HG02678 (cell line): ENCODE results near the gene ME3.
"Not testable (repeated sequence)": the region's sequence is repeated elsewhere in the genome, so short reads cannot be mapped to it uniquely, and the experiment has no call there.

Experiments
- ATAC-seq: cut with Tn5 transposase; IDR thresholded peaks from one replicate; pipeline ENCODE4 v1.9.1; 2021; ENCODE audit warnings: mild to moderate bottlenecking, moderate library complexity; ENCODE audit not compliant: unreplicated experiment

Gene ME3

DNA sequence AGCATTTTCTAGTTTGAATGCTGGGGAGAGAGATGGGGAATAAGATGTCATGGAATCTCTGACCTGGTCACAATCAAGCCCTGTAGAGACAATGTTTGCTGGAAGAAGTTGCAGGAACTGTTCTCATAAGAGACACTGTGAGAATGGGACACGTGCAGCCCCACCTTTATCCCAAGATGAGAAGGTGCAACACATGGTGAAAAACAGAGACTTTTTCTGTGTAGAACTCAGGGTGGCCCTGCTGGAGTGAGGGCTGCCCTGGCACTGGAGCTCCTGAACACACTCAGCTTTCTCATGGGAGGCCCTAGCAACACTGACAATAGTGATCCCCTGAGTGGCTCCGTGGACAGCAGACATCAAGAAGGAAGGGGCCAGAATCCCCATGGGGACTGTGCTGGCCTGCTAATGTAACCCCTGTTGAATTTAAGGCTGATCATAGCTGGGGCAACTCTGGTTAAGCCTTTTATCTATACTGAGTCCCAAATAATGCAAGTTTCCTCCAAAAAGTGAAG lies 106.6 kb downstream of the ME3 start:
- ATAC-seq, result no peak

DNA sequence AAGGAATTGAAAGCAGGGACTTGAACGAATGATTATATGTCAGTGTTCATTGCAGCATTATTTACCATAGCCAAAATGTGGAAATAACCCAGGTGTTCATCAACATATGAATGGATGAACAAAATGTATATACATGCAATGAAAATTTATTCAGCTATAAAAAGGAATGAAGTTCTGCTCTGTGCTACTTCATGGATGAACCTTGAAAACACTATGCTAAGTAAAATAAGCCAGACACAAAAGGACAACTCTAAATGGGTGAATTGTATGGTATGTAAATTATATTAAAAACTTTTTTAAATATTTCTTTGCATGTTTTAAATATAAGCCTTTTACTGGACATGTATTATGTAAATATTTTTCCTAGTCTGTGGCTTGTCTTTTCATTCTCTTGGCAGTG lies 107.0 kb downstream of the ME3 start:
- no peak for ATAC-seq

DNA sequence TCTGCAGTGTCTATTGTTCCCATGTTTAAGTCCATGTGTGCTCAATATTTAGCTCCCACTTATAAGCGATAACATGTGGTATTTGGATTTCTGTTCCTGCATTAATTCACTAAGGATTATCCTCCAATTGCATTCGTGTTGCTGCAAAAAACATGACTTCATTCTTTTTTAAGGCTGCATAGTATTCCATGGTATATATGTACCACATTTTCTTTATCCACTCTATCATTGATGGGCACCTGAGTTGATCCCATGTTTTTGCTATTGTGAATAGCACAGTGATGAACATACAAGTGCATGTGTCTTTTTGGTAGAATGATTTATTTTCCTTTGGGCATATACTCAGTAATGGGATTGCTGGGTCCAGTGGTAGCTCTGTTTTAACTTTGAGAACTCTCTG lies 109.6 kb downstream of the ME3 start:
- ATAC-seq, result not testable (repeated sequence)

DNA sequence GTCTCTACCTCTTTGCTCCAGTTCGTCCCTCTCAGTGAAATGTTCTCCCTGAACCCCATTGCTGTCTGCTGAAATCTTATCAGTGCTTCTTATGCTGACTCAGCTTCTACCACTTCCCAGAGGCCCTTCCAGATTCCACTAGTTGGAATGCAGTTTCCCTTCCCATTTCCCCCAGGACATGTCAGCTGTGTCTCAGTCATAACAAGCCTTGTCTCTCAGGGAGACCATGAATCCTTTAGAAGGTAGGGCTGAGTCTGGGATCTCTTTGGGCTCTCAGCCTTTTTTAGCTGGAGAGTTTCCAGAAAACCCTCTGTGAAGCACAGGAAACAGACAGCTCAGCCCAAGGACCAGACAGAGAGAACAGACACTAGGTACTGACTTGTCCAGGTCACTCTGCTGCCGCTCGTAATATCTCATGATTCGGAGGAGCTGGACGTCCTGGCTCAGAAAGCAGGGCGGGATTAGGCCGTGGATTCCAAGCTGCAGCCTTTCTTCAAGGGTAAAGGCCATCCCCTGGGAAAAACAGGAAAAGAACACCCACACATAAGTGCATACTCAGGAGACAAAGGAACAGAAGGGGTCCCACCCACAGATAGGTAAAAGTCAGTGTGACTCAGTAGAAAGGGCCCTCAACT lies 113.0 kb downstream of the ME3 start:
- ATAC-seq, result no peak

DNA sequence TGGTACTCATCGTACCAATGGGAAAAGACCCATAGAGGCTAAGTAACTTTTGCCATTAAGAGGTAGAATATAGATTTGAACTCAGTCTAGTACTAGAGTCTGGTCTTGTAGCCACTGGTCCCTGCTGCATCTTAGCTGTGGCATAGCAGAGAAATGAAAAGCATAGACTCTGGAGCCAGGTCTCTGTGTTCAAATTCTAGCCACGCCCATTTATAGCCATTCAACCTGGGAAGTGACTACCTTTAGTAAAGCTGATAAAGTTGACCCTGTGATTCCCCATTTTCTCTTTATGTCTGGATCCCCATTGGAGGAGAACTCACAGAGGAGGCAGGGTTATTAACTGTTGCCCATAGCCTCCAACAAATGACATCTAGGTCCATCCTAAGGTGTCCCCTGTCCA lies 113.6 kb downstream of the ME3 start:
- ATAC-seq, result no peak

DNA sequence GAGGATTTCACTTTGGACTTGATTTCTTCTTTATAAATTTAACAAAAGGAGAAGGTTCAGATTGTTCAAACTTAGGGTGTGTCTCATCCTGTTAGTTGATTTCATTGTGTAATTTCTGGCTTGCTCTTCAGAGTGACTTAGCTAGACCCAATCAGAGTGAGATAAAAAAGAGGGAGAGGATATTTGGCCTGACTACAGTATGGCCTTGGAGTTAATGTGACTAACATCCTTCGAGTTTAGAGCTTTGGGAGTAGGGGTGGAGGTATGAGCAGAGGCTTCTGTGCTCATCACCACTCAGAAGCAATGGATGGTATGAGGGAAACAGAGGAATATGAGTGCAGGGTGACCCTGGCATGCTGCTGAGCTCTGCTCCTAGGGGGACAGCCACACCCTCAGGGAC lies 114.2 kb downstream of the ME3 start:
- no peak for ATAC-seq

DNA sequence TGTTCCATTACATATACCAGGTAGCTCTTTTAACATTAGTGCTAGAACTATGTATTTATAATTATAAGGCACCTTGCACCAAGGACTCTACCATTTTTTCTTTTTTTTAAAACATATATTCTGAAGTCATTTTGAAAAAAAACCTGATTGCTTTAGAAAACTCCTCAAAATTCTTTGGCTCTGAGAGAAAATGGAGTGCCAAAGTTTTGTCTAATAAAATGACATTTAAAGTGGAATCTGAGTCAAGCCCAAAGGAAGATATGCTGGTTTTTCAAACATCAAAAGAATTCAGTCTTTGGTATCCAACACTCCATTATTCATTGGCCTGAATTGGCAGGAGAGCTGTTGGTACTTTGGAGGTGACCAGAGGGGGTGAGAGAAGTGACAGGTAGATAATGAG lies 116.5 kb downstream of the ME3 start:
- ATAC-seq, result no peak

DNA sequence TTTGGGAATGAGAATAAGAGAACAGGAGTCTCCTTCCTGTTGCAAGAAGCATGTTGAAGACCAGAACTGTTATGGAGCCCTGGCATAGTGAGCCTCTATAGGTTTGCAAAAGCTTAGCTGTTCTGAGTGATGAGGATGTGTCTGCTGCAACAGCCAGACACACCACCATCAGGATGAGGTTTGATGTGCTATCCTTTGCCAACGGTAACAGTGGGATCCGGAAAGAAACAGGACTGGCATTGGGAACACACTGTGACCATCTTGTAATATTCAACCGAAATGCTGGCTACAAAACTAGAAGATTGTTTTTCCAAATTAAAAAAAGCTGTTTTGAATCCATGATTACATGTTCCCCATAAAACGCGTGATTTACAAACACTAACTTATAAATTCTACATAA lies 117.0 kb downstream of the ME3 start:
- no peak for ATAC-seq

DNA sequence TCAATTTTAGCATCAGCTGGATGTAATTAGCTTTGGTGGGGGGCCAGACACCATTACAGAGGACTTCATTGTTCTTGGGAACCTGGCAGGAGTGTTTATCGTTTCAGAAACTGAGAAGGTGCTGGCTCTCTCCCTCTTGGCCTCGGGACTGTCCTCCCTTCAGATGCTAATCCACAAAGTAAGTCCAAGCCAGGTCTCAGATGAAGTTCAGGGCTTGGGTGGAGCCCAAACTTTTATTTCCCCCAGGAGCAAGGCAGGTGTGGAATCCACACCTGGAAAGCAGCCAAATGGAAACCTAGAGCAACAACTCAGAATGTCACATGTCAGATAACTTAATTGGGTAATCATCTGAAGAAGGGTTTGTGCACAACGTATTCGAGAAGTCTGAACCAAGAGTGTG lies 119.2 kb downstream of the ME3 start:
- no peak for ATAC-seq

DNA sequence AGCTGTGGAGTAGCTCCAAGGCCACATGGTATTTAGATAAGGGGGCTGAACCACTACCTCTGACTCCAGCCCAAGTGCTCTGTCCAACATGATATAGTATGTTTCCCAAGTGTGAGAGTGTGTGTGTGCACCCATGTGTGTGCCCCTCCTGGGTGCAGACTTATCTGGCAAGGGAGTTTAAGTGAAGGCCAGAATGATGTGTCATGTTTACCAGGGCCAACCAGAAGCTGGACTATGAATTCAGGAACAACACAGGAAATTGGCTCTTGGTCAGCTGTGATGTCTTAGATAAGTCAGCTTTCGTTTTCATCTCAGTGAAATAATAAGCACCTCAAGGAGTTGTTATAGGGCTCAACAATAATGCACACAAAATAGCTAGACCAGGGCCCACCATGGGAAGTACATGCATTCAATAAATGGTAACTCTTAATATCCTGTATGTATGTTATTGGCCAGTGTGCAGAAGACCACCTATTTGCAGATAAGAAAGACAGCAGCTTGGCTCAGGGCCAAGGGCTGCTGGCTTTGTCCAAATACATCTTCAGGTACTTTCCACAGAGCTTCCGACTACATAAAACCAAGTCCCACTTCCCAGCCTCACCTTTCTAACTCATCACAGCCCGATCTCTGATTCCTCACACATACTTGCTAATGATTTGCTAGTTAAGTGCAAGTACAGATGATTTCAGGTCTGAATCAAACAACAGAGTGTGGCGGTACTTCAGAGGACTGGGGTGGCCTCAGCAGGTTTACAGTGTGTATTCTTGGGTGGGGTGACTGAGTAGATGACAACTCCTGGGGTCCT lies 120.9 kb downstream of the ME3 start:
- ATAC-seq, result peak; percentile 72

DNA sequence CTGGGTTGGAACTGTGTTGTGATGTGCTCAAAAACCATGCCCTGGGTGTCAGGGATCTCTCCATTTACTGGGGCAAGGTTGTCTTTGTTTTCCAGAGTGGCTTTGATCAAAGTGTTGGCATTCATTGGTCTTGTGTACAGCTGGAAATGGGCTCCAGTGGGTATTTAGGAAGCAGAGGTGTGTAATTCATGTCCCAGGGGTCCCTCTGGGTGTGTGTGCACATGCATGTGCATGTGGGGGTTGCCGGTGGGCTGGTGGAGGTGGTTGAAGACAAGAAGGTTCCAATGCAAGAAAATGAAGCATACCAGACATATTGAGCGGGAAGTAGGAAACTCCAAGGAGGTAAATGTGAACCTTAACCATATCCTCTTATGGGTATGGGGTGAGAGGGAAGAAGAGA lies 121.7 kb downstream of the ME3 start:
- no peak for ATAC-seq

DNA sequence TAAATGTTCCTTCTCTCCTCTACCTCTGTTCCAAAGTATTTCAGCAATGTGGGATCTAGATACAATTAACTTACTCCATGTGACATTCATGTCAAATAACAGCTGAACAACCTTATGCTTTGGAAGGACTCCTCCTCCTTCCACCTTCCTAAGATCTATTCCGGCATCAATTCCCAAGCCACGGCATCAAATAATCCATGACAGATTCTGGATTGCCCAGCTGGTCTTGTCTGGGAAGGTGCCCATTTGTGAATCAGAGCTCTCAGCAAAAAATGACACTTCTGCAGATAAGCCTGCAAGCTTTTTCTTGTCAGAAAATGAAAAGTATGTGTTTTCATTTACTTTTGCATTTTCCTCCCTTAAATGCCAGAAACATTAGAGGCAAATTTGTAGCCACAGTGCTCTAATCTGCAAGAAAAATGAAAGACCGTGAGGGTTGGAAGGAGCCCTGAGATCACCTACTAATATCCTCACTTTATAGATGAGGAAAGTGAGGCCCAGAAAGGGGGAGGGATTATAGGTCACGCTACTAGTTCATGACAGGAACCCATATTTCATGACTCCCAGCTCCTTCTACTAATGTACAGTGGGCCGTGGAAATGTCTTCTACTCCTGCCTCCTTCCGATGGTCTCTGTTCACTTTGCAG lies 124.0 kb downstream of the ME3 start:
- no peak for ATAC-seq

DNA sequence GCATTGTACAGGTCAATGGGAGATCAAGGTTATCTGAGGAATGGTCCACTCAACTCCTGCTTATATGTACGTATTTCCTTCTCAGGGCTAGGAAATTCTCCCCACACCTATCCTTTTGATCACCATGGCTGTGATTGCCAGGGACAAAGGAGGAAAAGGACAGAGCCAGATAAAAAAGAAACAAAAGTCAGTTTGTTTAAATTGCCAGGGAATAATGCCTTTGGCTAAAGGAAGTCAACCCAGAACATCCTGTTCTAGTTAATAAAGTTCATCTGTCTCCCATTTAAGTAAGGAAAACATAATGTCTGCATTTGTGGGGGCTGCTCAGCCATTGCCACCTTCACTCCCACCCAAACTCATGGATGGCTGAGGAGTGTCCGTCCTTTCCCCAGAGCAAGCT lies 124.7 kb downstream of the ME3 start:
- no peak for ATAC-seq

DNA sequence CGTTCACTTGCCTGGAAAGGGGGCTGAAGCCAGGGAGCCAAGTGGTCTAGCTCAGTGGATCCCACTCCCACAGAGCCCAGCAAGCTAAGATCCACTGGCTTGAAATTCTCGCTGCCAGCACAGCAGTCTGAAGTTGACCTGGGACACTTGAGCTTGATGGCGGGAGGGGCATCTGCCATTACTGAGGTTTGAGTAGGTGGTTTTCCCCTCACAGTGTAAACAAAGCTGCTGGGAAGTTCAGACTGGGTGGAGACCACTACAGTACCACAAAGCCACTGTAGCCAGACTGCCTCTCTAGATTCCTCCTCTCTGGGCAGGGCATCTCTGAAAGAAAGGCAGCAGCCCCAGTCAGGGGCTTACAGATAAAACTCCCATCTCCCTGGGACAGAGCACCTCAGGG lies 131.1 kb downstream of the ME3 start:
- not testable (repeated sequence) for ATAC-seq

DNA sequence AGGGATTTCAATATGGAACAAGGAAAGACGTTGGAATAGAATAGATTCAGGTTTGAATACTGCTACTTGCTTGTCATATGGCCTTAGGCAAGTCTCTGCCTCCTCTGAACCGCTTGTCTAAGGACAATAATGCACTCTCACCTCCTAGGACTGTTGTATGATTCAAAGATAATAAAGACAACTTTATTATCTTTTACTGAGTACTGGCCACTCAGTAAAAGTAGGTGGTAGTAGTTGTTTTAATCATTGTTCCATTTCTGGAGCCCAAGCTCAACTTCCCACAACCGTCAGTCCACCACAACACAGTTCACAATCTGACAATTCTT lies 134.2 kb downstream of the ME3 start:
- no peak for ATAC-seq

DNA sequence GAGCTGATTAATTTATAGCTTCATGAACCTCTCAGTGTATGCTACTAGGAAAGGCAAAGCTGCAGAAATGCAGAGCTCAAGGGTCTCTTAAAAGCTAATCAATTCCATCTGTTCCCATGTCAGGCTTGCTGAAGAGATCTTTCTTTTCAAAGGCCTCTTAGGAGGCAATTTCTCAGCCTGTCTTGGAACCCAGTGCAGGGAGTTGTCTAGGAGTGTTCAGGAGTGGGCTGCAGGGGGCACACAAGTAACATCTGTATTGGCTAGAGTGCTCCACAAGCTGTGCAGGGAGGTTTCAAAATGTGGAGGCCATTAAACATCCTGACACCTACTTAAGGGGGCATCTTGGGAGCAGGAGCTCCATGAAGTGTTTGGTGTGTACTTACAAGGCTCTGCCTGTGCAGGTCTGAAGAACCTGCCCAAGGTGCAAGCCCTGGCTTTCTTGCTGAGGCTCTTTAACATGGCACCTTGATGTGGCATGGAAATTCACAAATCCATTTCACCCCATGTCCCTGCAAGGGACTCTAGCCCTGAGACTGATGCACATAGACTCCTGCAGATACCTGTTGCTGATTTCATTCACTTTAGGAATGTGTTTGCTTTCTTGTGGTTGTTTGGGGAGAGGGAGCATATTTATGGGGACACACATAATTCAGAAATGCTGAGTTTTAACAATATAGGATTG lies 134.7 kb downstream of the ME3 start:
- no peak for ATAC-seq

DNA sequence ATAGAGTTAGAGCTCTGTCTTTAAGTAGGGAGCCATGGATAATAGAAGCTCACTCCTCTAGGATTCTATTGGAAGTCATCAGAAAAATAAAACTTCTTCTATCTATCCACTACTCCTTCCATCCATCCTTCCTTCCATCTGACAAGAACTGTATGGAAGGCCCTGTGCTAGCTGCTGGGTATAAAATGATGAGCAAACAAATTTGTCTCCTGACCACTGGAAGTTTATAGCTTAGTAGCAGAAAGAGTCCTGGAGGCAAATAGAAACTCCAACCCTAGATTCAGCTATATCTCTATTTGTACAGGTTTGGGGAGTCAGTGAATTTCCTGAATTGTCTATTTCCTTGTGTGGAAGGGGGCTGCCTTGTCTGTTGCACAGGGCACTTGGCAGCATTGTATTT lies 136.6 kb downstream of the ME3 start:
- ATAC-seq, result no peak

DNA sequence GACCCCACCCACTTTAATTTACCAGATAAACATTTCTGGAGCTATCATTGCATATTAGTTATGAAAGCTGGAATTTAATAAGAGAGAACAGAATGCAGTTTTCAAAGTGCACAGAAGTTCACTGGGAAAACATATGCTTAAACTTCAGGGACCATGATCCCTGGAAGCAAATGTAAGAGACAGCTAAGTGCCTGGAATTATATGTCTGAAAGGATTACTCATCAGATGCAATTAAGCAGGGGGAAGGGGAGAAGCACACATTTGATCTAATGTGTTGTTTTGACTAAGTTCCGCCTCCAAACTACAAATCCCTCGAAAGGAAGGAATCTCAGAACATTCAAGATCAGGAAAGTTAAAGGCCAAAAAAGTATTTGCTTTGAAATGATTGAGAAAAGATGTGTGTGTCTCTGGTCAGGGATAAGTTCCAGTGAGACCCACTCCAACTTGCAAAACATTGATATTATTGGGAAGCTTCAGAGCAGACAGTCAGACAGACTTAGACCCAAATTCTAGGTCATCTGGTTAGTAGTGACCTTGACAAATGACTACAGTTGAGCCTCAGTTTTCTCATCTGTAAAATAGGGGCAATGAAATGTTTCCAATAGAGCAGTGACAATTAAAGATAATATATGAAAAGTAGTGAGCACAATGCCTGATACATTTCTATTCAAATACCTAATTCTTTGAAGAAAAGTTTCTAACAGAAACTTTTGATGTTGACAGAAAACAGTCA lies 147.6 kb downstream of the ME3 start:
- ATAC-seq, result no peak

DNA sequence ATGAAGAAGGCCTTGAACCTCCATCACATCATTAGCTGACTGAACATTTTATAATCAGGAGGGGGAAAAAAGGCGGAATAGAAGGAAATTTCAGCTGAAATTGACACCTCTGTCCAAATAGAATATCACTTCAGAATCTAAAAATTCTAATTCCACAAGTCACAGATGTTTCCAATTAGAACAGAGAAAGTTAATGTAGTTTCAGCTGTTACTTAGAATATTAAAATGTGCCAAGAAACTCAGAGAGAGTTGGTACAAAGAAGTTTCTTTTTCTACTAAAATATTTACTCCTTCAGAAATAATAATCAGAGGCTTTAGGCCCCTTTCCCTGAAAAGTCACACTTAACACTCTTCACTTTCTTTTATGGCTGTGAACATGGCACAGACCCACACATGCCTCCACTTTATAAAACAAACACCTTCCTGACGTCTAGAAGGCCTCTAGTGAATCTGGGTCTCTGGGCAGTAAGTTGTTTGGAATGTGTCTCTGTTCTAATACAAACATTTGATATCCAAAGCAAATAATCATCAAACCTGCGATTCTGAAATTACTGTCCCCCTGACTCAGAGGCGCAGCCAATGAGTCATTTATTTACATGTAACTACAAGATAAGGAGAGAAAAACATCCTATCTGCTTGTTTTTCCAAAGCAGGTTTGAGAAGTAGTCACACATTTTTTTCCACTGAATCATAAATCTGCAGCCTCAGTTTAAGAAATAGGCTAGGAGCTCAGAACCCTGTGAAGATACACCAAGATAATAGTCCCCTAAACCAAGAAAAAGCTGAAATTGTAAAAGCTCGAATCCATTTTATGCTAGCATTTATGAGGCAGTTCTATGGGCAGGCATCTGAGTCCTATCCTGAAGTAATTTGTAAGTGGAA lies 148.4 kb downstream of the ME3 start:
- ATAC-seq, result no peak

DNA sequence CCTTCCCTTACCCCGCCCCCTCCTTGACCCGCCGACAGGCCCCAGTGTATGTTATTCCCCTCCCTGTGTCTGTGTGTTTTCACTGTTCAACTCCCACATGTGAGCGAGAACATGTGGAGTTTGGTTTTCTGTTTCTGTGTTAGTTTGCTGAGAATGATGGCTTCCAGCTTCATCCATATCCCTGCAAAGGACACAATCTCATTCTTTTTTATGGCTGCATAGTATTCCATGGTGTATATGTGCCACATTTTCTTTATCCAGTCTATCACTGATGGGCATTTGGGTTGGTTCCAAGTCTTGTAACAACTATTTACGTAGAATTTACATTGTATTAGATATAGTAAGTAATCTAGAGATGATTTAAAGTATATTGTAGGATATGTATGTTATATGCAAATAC lies 149.9 kb downstream of the ME3 start:
- not testable (repeated sequence) for ATAC-seq
